Lung (tissue), 12 donors: Measurements from ENCODE around the gene SAP30. TPM values are rescaled to one million over a fixed set of nuclear protein-coding genes. Genes with fewer than 3 reads are reported as not detected.

ENCODE experiments used
- ATAC-seq: fragments of 200-7000 bp; cut with Tn5 transposase; one replicate; pipeline ENCODE4 v1.9.1; 2020; ENCODE audit warnings: moderate number of reproducible peaks; ENCODE audit not compliant: insufficient read depth, low FRiP score
- DNase-seq, 3 donors: peaks; one replicate each; pipeline ENCODE4 v3.0.0-alpha.2; 2013 to 2017
- H3K27ac ChIP-seq, 2 donors: one replicate each; pipeline ENCODE4 v1.5.1; 2013; ENCODE audit warnings: mild to moderate bottlenecking in 2 of 2, moderate library complexity in 2 of 2, control low read depth in 1 of 2, inconsistent platforms in 1 of 2, low read depth in 1 of 2, low read length in 1 of 2
- H3K27me3 ChIP-seq, 3 donors: one replicate each; pipeline ENCODE4 v1.5.1; 2013; ENCODE audit warnings: low read length in 2 of 3; ENCODE audit not compliant: control insufficient read depth in 3 of 3, insufficient read depth in 3 of 3
- H3K36me3 ChIP-seq, 4 donors: one replicate each; pipeline ENCODE4 v1.5.1; 2013; ENCODE audit warnings: low read length in 4 of 4, mild to moderate bottlenecking in 1 of 4, moderate library complexity in 1 of 4; ENCODE audit not compliant: control insufficient read depth in 4 of 4, insufficient read depth in 4 of 4
- H3K4me1 ChIP-seq, 5 donors: one replicate each; pipeline ENCODE4 v1.5.1; 2013; ENCODE audit warnings: low read length in 5 of 5, mild to moderate bottlenecking in 2 of 5, moderate library complexity in 1 of 5; ENCODE audit not compliant: control insufficient read depth in 5 of 5, insufficient read depth in 5 of 5
- H3K4me3 ChIP-seq: one replicate; pipeline ENCODE4 v1.5.1; 2013; ENCODE audit warnings: mild to moderate bottlenecking, control low read depth, moderate library complexity
- H3K9ac ChIP-seq, 2 donors: one replicate each; pipeline ENCODE4 v1.5.1; 2013; ENCODE audit warnings: low read length in 2 of 2, control low read depth in 1 of 2; ENCODE audit not compliant: insufficient read depth in 1 of 2
- H3K9me3 ChIP-seq, 4 donors: one replicate each; pipeline ENCODE4 v1.5.1; 2013; ENCODE audit warnings: low read length in 3 of 4, mild to moderate bottlenecking in 1 of 4, moderate library complexity in 1 of 4; ENCODE audit not compliant: control insufficient read depth in 4 of 4, insufficient read depth in 3 of 4
- WGBS, 2 donors: extraction: QIAGEN DNeasy Blood & Tissue Kit; methylation state at CpG; one replicate each; pipeline ENCODE4 v1.1.7; 2013; 5-methylcytosine and 5-hydroxymethylcytosine counted together
- polyA plus RNA-seq, 2 donors: library from polyadenylated mRNA; stranded (reverse); fragments of 200-250 nt; gene quantifications; one replicate each; pipeline ENCODE4 v1.2.1, GENCODE V29; 2013
- total RNA-seq, 2 donors: library from RNA; depleted of rRNA in 1 of 2; stranded (reverse); fragments of >200 nt in 1 of 2; gene quantifications; one replicate each; pipeline ENCODE4 v1.2.1, GENCODE V29; 2014 to 2021
- TF ChIP-seq, protein P1 (sequence below): IDR thresholded peaks from 2 replicates; pipeline ENCODE4 v1.5.1; 2012; ENCODE audit warnings: mild to moderate bottlenecking; ENCODE audit errors: control extremely low read depth, extremely low read depth
- donor health status: control.
- donor health status: control.
- donor health status: Bipolar disorder and iron deficiency.
- donor health status: healthy.
- donor health status: DM: yes; HTN: yes; CAD: no.

The SAP30 gene
- total and polyA plus RNA-seq, 4 donors, result 5.1 to 25.2 (median 12.6) TPM

DNA sequence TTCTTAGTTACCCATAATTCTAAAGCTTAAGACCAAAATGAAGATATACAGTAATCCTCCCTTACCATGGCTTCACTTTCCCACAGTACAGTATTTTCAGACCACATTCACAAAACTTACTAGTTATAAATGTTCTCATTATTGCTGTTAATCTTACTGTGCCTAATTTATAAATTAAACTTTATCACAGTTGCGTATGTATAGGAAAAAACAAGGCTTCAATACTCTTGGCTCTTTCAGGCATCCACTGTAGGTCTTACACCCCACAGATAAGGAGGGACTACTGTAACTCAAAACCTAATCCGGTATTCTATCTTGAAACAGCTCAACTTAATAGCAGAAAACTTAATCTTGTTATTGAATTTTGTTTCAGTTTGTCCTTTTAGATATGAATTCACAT lies 40.2 kb upstream of the SAP30 start:
- 92% methylated on average over 2 of the region's 2 CpGs for WGBS, 2 donors
- H3K36me3 ChIP-seq, result peaks cover 0 to 44% (median 11%) of the 10 kb centered on the region in 4 donors

DNA sequence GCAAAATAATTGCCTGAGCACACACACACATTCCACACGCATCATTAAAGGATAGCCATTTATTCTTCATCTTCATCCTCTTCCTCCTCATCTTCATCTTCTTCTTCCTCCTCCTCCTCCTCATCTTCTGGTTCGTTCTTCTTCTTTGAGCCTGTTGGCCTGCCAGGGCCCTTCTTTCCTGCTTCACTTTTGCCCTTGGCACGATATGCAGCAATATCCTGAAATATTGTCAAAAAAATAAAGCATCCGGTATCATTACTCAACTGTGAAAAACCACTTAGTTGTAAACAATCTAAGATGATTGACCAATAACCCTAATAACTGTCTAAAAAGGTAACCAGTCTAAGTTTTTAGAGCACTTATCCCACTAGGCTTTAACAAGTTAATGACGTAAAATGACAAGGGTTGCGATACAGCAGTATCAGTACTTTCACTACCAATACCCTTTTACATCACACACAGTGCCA lies 38.7 kb upstream of the SAP30 start:
- no peak for ATAC-seq
- WGBS, 2 donors, result 22 to 28% methylated on average over 6 of the region's 6 CpGs
- DNase-seq, result peak in 2 of 3 donors; percentile 29
- no peak overlapping the region for H3K27ac ChIP-seq
- no peaks in the 10 kb centered on the region for H3K27me3 ChIP-seq
- TF ChIP-seq, protein P1, sequence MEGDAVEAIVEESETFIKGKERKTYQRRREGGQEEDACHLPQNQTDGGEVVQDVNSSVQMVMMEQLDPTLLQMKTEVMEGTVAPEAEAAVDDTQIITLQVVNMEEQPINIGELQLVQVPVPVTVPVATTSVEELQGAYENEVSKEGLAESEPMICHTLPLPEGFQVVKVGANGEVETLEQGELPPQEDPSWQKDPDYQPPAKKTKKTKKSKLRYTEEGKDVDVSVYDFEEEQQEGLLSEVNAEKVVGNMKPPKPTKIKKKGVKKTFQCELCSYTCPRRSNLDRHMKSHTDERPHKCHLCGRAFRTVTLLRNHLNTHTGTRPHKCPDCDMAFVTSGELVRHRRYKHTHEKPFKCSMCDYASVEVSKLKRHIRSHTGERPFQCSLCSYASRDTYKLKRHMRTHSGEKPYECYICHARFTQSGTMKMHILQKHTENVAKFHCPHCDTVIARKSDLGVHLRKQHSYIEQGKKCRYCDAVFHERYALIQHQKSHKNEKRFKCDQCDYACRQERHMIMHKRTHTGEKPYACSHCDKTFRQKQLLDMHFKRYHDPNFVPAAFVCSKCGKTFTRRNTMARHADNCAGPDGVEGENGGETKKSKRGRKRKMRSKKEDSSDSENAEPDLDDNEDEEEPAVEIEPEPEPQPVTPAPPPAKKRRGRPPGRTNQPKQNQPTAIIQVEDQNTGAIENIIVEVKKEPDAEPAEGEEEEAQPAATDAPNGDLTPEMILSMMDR, result no peak
- peaks cover 0 to 31% (median 7%) of the 10 kb centered on the region in 5 donors for H3K4me1 ChIP-seq
- H3K9ac ChIP-seq, result peak overlapping the region in 1 of 2 donors; percentile 71
- H3K9me3 ChIP-seq, result no peaks in the 10 kb centered on the region
- peaks cover 0 to 42% (median 11%) of the 10 kb centered on the region in 4 donors for H3K36me3 ChIP-seq
- H3K4me3 ChIP-seq, result no peak overlapping the region

More for the DNA sequence above, 40.2 kb upstream of the SAP30 start:
- Histone ChIP-seq H3K9ac (no peak overlapping the region), H3K4me1 (peaks cover 0 to 20% (median 7%) of the 10 kb centered on the region in 5 donors), H3K9me3 (no peaks in the 10 kb centered on the region), H3K27ac (no peak overlapping the region), H3K4me3 (no peak overlapping the region), H3K27me3 (no peaks in the 10 kb centered on the region)
- ATAC-seq, result no peak
- peak in 1 of 3 donors; percentile 11 for DNase-seq
- TF ChIP-seq, protein P1, result no peak

DNA sequence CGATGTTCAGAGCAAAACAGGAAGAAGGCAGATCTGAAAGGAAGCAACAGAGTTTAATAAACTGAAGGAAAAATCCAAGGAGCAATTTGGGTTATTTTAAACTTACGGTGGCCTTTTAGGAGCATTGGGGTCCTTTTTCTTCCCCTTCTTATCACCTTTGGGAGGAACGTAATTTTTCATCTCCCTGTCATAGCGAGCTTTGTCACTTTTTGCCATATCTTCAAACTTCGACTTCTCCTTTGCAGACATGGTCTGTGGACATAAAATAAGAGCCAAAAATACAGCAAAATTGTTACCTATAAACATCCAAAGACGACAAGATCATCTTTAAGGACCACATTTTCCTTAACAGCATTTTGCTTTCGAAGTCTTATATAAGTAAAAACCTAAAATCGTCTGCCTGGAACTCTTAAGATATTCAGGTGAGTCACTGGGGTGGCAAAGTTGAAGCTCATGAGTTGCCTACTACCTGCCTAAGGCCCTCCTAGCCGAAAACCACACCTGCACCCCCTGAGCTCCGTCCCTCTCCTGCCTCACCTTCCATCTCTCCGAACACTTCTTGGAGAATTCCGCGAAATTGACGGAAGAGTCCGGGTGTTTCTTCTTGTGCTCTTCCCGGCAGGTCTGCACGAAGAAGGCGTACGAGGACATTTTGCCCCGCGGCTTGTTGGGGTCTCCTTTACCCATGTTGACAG lies 37.6 kb upstream of the SAP30 start:
- Histone ChIP-seq H3K4me3 (peak overlapping the region; percentile 88), H3K9me3 (no peaks in the 10 kb centered on the region), H3K27me3 (no peaks in the 10 kb centered on the region), H3K36me3 (peaks cover 0 to 42% (median 11%) of the 10 kb centered on the region in 4 donors), H3K9ac (peak overlapping the region in 1 of 2 donors; percentile 71), H3K27ac (peak overlapping the region; percentile 94), H3K4me1 (peaks cover 0 to 31% (median 7%) of the 10 kb centered on the region in 5 donors)
- 4 to 7% methylated on average over 21 of the region's 21 CpGs for WGBS, 2 donors
- ATAC-seq (no peak), DNase-seq (no peak)
- TF ChIP-seq, protein P1, result no peak
